Gastroesophageal sphincter (tissue), 4 donors: ENCODE measurements around the gene ABCC6. TPM values are rescaled to one million over a fixed set of nuclear protein-coding genes. Genes with fewer than 3 reads are reported as not detected.
A peak's percentile ranks its signal among the peaks of the same experiment; 100 is the strongest.

Source experiments
- ATAC-seq: fragments of 150-250 bp; one replicate; pipeline ENCODE4 v1.9.1; 2016; ENCODE audit warnings: mild to moderate bottlenecking, moderate library complexity
- H3K27ac ChIP-seq, 4 donors: fragments of 200-600 bp; sonication (generic) in 3 of 4; 1 replicate in 3 of 4; 2 replicates in 1 of 4; pipeline ENCODE4 v1.5.1; 2016 to 2019
- H3K27me3 ChIP-seq: fragments of 200-600 bp; sonication (generic); one replicate; pipeline ENCODE4 v1.5.1; 2019
- H3K36me3 ChIP-seq, 2 donors: fragments of 200-600 bp; sonication (generic); one replicate each; pipeline ENCODE4 v1.5.1; 2019; ENCODE audit warnings: control low read depth in 1 of 2
- H3K4me1 ChIP-seq, 3 donors: fragments of 200-600 bp; sonication (generic); 1 replicate in 2 of 3; 2 replicates in 1 of 3; pipeline ENCODE4 v1.5.1; 2016 to 2019; ENCODE audit warnings: control low read depth in 2 of 3
- H3K4me3 ChIP-seq, 2 donors: fragments of 200-600 bp; sonication (generic); one replicate each; pipeline ENCODE4 v1.5.1; 2019; ENCODE audit warnings: mild to moderate bottlenecking in 1 of 2, moderate library complexity in 1 of 2
- H3K9me3 ChIP-seq, 3 donors: fragments of 200-600 bp; sonication (generic); one replicate each; pipeline ENCODE4 v1.5.1; 2017 to 2019; ENCODE audit warnings: control low read depth in 2 of 3
- CTCF ChIP-seq, 4 experiments: fragments of 200-600 bp in 2 of 4; fragments of 450-650 bp in 2 of 4; sonication (generic) in 1 of 4; IDR thresholded peaks; one replicate each; pipeline ENCODE4 v1.5.1; 2017 to 2019; ENCODE audit warnings: antibody characterized with exemption in 4 of 4, mild to moderate bottlenecking in 2 of 4, moderate library complexity in 2 of 4
- EP300 ChIP-seq: sonication (generic); formaldehyde crosslinking; IDR thresholded peaks from one replicate; pipeline ENCODE4 v1.6.1; 2017; ENCODE audit warnings: antibody characterized with exemption, mild to moderate bottlenecking
- POLR2A ChIP-seq, 2 donors: fragments of 450-650 bp; IDR thresholded peaks; one replicate each; pipeline ENCODE4 v1.6.1; 2017; ENCODE audit warnings: antibody characterized with exemption in 2 of 2, mild to moderate bottlenecking in 2 of 2, moderate library complexity in 1 of 2
- POLR2AphosphoS5 ChIP-seq: sonication (generic); formaldehyde crosslinking; IDR thresholded peaks from one replicate; pipeline ENCODE4 v1.6.1; 2017; ENCODE audit warnings: antibody characterized with exemption
- WGBS, 2 donors: methylation state at CpG; one replicate each; pipeline ENCODE4 v1.1.5; 2018; ENCODE audit warnings: low coverage in 1 of 2; 5-methylcytosine and 5-hydroxymethylcytosine counted together
- total RNA-seq, 4 donors: library from RNA; depleted of rRNA; stranded (reverse); fragments of >200 nt; gene quantifications; one replicate each; pipeline ENCODE4 v1.1.0, GENCODE V29; 2016

The ABCC6 gene
- total RNA-seq, 4 donors from 2014 or later, result 0.93 to 1.0 (median 0.94) TPM

- 40 to 100% methylated on average over 1 to 5 of the region's 8 CpGs for WGBS, 2 donors
- TF ChIP-seq POLR2A (IDR thresholded peaks at IDR 0.05) (no peak), POLR2AphosphoS5 (no peak), EP300 (no peak), CTCF (IDR thresholded peaks at IDR 0.05) (no peak)
- Histone ChIP-seq H3K4me3 (no peak overlapping the region), H3K27me3 (no peaks in the 10 kb centered on the region), H3K4me1 (no peaks in the 10 kb centered on the region), H3K9me3 (no peaks in the 10 kb centered on the region), H3K36me3 (peaks cover 0 to 100% of the 10 kb centered on the region in 2 donors), H3K27ac (no peak overlapping the region)
- no peak for ATAC-seq
Observed at GRCh38 chr16:16137110-16137509, 86.2 kb downstream of the ABCC6 start.

- no peak for TF ChIP-seq POLR2AphosphoS5
- no peak for TF ChIP-seq CTCF (IDR thresholded peaks at IDR 0.05)
- TF ChIP-seq EP300, result no peak
- no peak for TF ChIP-seq POLR2A (IDR thresholded peaks at IDR 0.05)
- no CpG with 5 or more reads among the region's 6 CpGs for WGBS, 2 donors
- H3K4me1 ChIP-seq, result no peaks in the 10 kb centered on the region
- no peak overlapping the region for H3K27ac ChIP-seq
- no peaks in the 10 kb centered on the region for H3K27me3 ChIP-seq
- ATAC-seq, result no peak
- no peaks in the 10 kb centered on the region for H3K9me3 ChIP-seq
- H3K36me3 ChIP-seq, result peaks cover 0 to 100% of the 10 kb centered on the region in 2 donors
- H3K4me3 ChIP-seq, result no peak overlapping the region
Observed at GRCh38 chr16:16136588-16136987, 86.7 kb downstream of the ABCC6 start.

- Histone ChIP-seq H3K36me3 (peaks cover 0 to 100% of the 10 kb centered on the region in 2 donors), H3K9me3 (no peaks in the 10 kb centered on the region), H3K4me1 (no peaks in the 10 kb centered on the region), H3K4me3 (no peak overlapping the region), H3K27me3 (no peaks in the 10 kb centered on the region), H3K27ac (peak overlapping the region in 3 of 4 donors; percentile 29 to 66 (median 32))
- WGBS, 2 donors, result 86 to 91% methylated on average over 1 to 6 of the region's 21 CpGs
- TF ChIP-seq EP300 (no peak), CTCF (IDR thresholded peaks at IDR 0.05) (no peak), POLR2A (IDR thresholded peaks at IDR 0.05) (no peak)
- ATAC-seq, result no peak
Observed at GRCh38 chr16:16133943-16134604, 89.2 kb downstream of the ABCC6 start.

GRCh38 chr16:16131659-16132058 lies 91.6 kb downstream of the ABCC6 start:
- Histone ChIP-seq H3K9me3 (no peaks in the 10 kb centered on the region), H3K27me3 (no peaks in the 10 kb centered on the region), H3K4me1 (peaks cover 0 to 14% (median 0%) of the 10 kb centered on the region in 3 donors), H3K4me3 (no peak overlapping the region), H3K36me3 (peaks cover 0 to 86% of the 10 kb centered on the region in 2 donors), H3K27ac (peak overlapping the region in 3 of 4 donors; percentile 19 to 37 (median 32))
- WGBS, 2 donors, result no CpG with 5 or more reads among the region's 15 CpGs
- TF ChIP-seq EP300 (no peak), POLR2AphosphoS5 (no peak), CTCF (IDR thresholded peaks at IDR 0.05) (no peak), POLR2A (IDR thresholded peaks at IDR 0.05) (no peak)
- ATAC-seq, result no peak

GRCh38 chr16:16131204-16131603 lies 92.1 kb downstream of the ABCC6 start:
- Histone ChIP-seq H3K27ac (peak overlapping the region in 3 of 4 donors; percentile 19 to 37 (median 32)), H3K4me1 (peaks cover 0 to 19% (median 0%) of the 10 kb centered on the region in 3 donors), H3K4me3 (no peak overlapping the region), H3K36me3 (peaks cover 0 to 86% of the 10 kb centered on the region in 2 donors), H3K9me3 (no peaks in the 10 kb centered on the region), H3K27me3 (no peaks in the 10 kb centered on the region)
- TF ChIP-seq EP300 (no peak), POLR2AphosphoS5 (no peak), POLR2A (IDR thresholded peaks at IDR 0.05) (no peak), CTCF (IDR thresholded peaks at IDR 0.05) (no peak)
- no peak for ATAC-seq
- 84% methylated on average over 3 of the region's 3 CpGs; no CpG with 5 or more reads in 1 of the 2 donors for WGBS, 2 donors
